ENCODE results near the gene MICAL3.

The MICAL3 gene

GRCh38 chr22:17883356-17883755 lies 141.0 kb downstream of the MICAL3 start:
- no peak for DNase-seq (ENCODE audit: low read depth)
- no peak overlapping the region for H3K4me3 ChIP-seq (replicated peaks; ENCODE audit: low read depth, low read length)
- no peak for TF ChIP-seq CTCF (IDR thresholded peaks at IDR 0.05; ENCODE audit: low read length, missing control alignments)

GRCh38 chr22:17882727-17883126 lies 141.6 kb downstream of the MICAL3 start:
- no peak for TF ChIP-seq CTCF (IDR thresholded peaks at IDR 0.05; ENCODE audit: low read length, missing control alignments)
- H3K4me3 ChIP-seq (replicated peaks; ENCODE audit: low read depth, low read length): no peak overlapping the region
- no peak for DNase-seq (ENCODE audit: low read depth)

- no peak for DNase-seq (ENCODE audit: low read depth)
- TF ChIP-seq CTCF (IDR thresholded peaks at IDR 0.05; ENCODE audit: low read length, missing control alignments): no peak
- no peak overlapping the region for H3K4me3 ChIP-seq (replicated peaks; ENCODE audit: low read depth, low read length)
Measured at GRCh38 chr22:17882162-17882561, 142.2 kb downstream of the MICAL3 start.

GRCh38 chr22:17881366-17881765 lies 143.0 kb downstream of the MICAL3 start:
- no peak overlapping the region for H3K4me3 ChIP-seq (replicated peaks; ENCODE audit: low read depth, low read length)
- TF ChIP-seq CTCF (IDR thresholded peaks at IDR 0.05; ENCODE audit: low read length, missing control alignments): no peak

GRCh38 chr22:17880468-17880867 lies 143.9 kb downstream of the MICAL3 start:
- no peak overlapping the region for H3K4me3 ChIP-seq (replicated peaks; ENCODE audit: low read depth, low read length)
- TF ChIP-seq CTCF (IDR thresholded peaks at IDR 0.05; ENCODE audit: low read length, missing control alignments): no peak
- DNase-seq (ENCODE audit: low read depth): no peak

More at GRCh38 chr22:17881366-17881765, 143.0 kb downstream of the MICAL3 start:
- DNase-seq (ENCODE audit: low read depth): no peak

- no peak for TF ChIP-seq CTCF (IDR thresholded peaks at IDR 0.05; ENCODE audit: low read length, missing control alignments)
- H3K4me3 ChIP-seq (replicated peaks; ENCODE audit: low read depth, low read length): no peak overlapping the region
- no peak for DNase-seq (ENCODE audit: low read depth)
Measured at GRCh38 chr22:17880020-17880419, 144.3 kb downstream of the MICAL3 start.

- DNase-seq (ENCODE audit: low read depth): no peak
- no peak overlapping the region for H3K4me3 ChIP-seq (replicated peaks; ENCODE audit: low read depth, low read length)
- no peak for TF ChIP-seq CTCF (IDR thresholded peaks at IDR 0.05; ENCODE audit: low read length, missing control alignments)
Measured at GRCh38 chr22:17878941-17879340, 145.4 kb downstream of the MICAL3 start.

Data from fibroblast of pulmonary artery (primary cell).